BE2C (cell line): ENCODE results near the gene LAMC2.

ENCODE experiments used
- DNase-seq: peaks from one replicate; pipeline ENCODE4 v3.0.0-alpha.2; 2020
- H3K27me3 ChIP-seq: fragments of 250-450 bp; sonication (Bioruptor Pico); 2 replicates; pipeline ENCODE4 v1.5.1; 2020; ENCODE audit warnings: mild to moderate bottlenecking
- H3K36me3 ChIP-seq: fragments of 250-450 bp; sonication (Bioruptor Pico); 2 replicates; pipeline ENCODE4 v1.5.1; 2020; ENCODE audit warnings: mild to moderate bottlenecking
- H3K4me1 ChIP-seq: fragments of 250-450 bp; sonication (Bioruptor Pico); 2 replicates; pipeline ENCODE4 v1.5.1; 2020
- H3K4me3 ChIP-seq: 2 replicates; pipeline ENCODE4 v1.5.1; 2011; ENCODE audit warnings: low read depth, low read length
- H3K9me3 ChIP-seq: fragments of 250-450 bp; sonication (Bioruptor Pico); 2 replicates; pipeline ENCODE4 v1.5.1; 2020
- CTCF ChIP-seq: IDR thresholded peaks from 2 replicates; pipeline ENCODE4 v1.5.1; 2012; ENCODE audit warnings: mild to moderate bottlenecking, low read depth, low read length

The LAMC2 gene

GRCh38 chr1:183242556-183242955 is 56.5 kb downstream of the LAMC2 start:
- no peaks in the 10 kb centered on the region for H3K9me3 ChIP-seq
- no peak for DNase-seq
- no peak for TF ChIP-seq CTCF
- H3K4me1 ChIP-seq, result no peaks in the 10 kb centered on the region; the same call in 1 of the 2 replicates
- no peaks in the 10 kb centered on the region for H3K27me3 ChIP-seq
- no peak overlapping the region for H3K4me3 ChIP-seq
- H3K36me3 ChIP-seq, result no peaks in the 10 kb centered on the region

- Histone ChIP-seq H3K4me1 (no peaks in the 10 kb centered on the region; the same call in 1 of the 2 replicates), H3K9me3 (no peaks in the 10 kb centered on the region), H3K27me3 (no peaks in the 10 kb centered on the region), H3K4me3 (no peak overlapping the region), H3K36me3 (no peaks in the 10 kb centered on the region)
- TF ChIP-seq CTCF, result no peak
- no peak for DNase-seq
Measured at GRCh38 chr1:183243161-183244050, 57.3 kb downstream of the LAMC2 start.

DNA sequence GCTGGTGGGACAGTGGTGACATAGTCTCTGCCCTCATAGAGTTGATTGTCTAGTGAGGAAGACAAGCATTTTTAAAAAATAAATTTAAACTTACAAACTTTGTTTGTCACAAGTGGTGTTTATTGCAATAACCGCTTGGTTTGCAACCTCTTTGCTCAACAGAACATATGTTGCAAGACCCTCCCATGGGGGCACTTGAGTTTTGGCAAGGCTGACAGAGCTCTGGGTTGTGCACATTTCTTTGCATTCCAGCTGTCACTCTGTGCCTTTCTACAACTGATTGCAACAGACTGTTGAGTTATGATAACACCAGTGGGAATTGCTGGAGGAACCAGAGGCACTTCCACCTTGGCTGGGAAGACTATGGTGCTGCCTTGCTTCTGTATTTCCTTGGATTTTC is 58.4 kb downstream of the LAMC2 start:
- Histone ChIP-seq H3K27me3 (no peaks in the 10 kb centered on the region), H3K36me3 (no peaks in the 10 kb centered on the region), H3K9me3 (no peaks in the 10 kb centered on the region), H3K4me3 (no peak overlapping the region), H3K4me1 (no peaks in the 10 kb centered on the region)
- no peak for TF ChIP-seq CTCF
- DNase-seq, result no peak

- no peak for DNase-seq
- Histone ChIP-seq H3K27me3 (no peaks in the 10 kb centered on the region), H3K36me3 (no peaks in the 10 kb centered on the region), H3K4me3 (no peak overlapping the region), H3K9me3 (no peaks in the 10 kb centered on the region), H3K4me1 (no peaks in the 10 kb centered on the region)
- TF ChIP-seq CTCF, result no peak
Measured at GRCh38 chr1:183245357-183245756, 59.3 kb downstream of the LAMC2 start.

DNA sequence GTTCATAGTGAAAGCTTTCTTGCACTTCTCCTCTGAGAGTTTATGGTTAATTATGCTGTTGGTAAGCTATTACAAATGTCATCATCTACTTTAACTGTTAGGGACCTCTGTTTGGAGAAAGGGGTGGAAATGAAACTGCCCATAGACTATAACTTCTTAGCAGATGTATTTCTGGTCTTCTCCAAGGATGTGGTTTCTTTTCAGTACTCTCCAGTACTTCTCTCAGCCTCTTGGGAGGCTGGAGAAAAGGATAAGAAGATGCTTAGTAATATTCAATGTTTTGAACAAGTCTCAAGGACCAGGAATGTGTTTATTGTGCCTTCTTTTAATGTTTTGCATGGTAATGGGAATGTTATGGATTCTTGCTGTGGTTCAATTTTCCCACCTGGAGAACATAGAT is 60.4 kb downstream of the LAMC2 start:
- Histone ChIP-seq H3K4me3 (no peak overlapping the region), H3K36me3 (no peaks in the 10 kb centered on the region; the same call in 1 of the 2 replicates)
- DNase-seq, result no peak

More for the DNA sequence above, 60.4 kb downstream of the LAMC2 start:
- Histone ChIP-seq H3K9me3 (no peaks in the 10 kb centered on the region), H3K27me3 (no peaks in the 10 kb centered on the region), H3K4me1 (no peaks in the 10 kb centered on the region)
- no peak for TF ChIP-seq CTCF
